GM12878 (cell line): ENCODE results near the gene LDHAL6A. TPM values are rescaled to one million over a fixed set of nuclear protein-coding genes. Genes with fewer than 3 reads are reported as not detected.

Experiments used
- ATAC-seq: fragments of 200-7000 bp; cut with Tn5 transposase; 3 replicates; pipeline ENCODE4 v1.9.1; 2020; ENCODE audit warnings: mild to moderate bottlenecking, moderate library complexity
- BruUV-seq: library from RNA; stranded (reverse); fragments of 400-500 nt; replicated peaks from 2 replicates; lab custom pipeline; 2021; lab: Mats Ljungman, UMichigan
- CTCF ChIA-PET: fragments of 300-600 bp; sonication (Branson Sonifier 250); formaldehyde crosslinking; extraction: SDS; loops from one replicate; lab custom pipeline; 2021; ENCODE audit warnings: inconsistent platforms; lab: Yijun Ruan, JAX
- POLR2A ChIA-PET: fragments of 350-600 bp; formaldehyde crosslinking; extraction: SDS; loops from one replicate; lab custom pipeline; 2021; ENCODE audit warnings: inconsistent platforms; lab: Charles Lee
- RAD21 ChIA-PET: fragments of 300-600 bp; sonication (Branson Sonifier 250); formaldehyde crosslinking; loops from one replicate; lab custom pipeline; 2023; ENCODE audit warnings: antibody characterized with exemption; ENCODE audit not compliant: unreplicated experiment; lab: Charles Lee
- SMC1A ChIA-PET: fragments of 300-600 bp; sonication (Branson Sonifier 250); formaldehyde crosslinking; loops from one replicate; lab custom pipeline; 2023; ENCODE audit not compliant: unreplicated experiment, uncharacterized antibody; lab: Charles Lee
- DNase-seq: peaks from one replicate; pipeline ENCODE4 v3.0.0-alpha.2; 2011; ENCODE audit warnings: low read depth, low spot score
- FAIRE-seq: peaks from 3 replicates; lab custom pipeline; 2011; peaks lifted over from hg19 to GRCh38; lab: Jason Lieb, UNC
- H2AFZ ChIP-seq: 2 replicates; pipeline ENCODE4 v1.6.0; 2011; ENCODE audit warnings: low read depth, low read length, control low read depth; ENCODE audit not compliant: control insufficient read depth
- H3K27ac ChIP-seq: 2 replicates; pipeline ENCODE4 v1.5.1; 2011; ENCODE audit warnings: control low read depth; ENCODE audit not compliant: control insufficient read depth, insufficient read depth
- H3K27me3 ChIP-seq, 2 experiments: replicated peaks in 1 of 2; 2 replicates each; pipeline versions ENCODE4 v1.6.0 to v1.6.1; 2011; ENCODE audit warnings: low read length in 1 of 2; ENCODE audit not compliant: control insufficient read depth in 2 of 2, insufficient read depth in 2 of 2
- H3K36me3 ChIP-seq, 2 experiments: 2 replicates each; pipeline ENCODE4 v1.5.1; 2011; ENCODE audit warnings: low read length in 1 of 2; ENCODE audit not compliant: control insufficient read depth in 2 of 2, insufficient read depth in 2 of 2
- H3K4me1 ChIP-seq: 2 replicates; pipeline ENCODE4 v1.6.1; 2011; ENCODE audit warnings: mild to moderate bottlenecking, low read length, moderate library complexity, mixed read lengths; ENCODE audit not compliant: control insufficient read depth, insufficient read depth
- H3K4me2 ChIP-seq: 2 replicates; pipeline ENCODE4 v1.6.0; 2011; ENCODE audit warnings: control low read depth; ENCODE audit not compliant: control insufficient read depth, insufficient read depth
- H3K4me3 ChIP-seq: fragments of 200-600 bp; sonication (generic); 2 replicates; pipeline ENCODE4 v1.5.1; 2016
- H3K79me2 ChIP-seq: 2 replicates; pipeline ENCODE4 v1.6.0; 2011; ENCODE audit warnings: low read length; ENCODE audit not compliant: control insufficient read depth, insufficient read depth
- H3K9ac ChIP-seq: 2 replicates; pipeline ENCODE4 v1.8.0; 2011; ENCODE audit warnings: low read length, control low read depth, mixed read lengths; ENCODE audit not compliant: control insufficient read depth, insufficient read depth
- H3K9me3 ChIP-seq: replicated peaks from 3 replicates; pipeline ENCODE4 v1.5.1; 2011; ENCODE audit warnings: mild to moderate bottlenecking, low read length; ENCODE audit not compliant: control insufficient read depth, insufficient read depth
- H4K20me1 ChIP-seq: 2 replicates; pipeline ENCODE4 v1.6.0; 2011; ENCODE audit not compliant: control insufficient read depth, insufficient read depth
- ATF7 ChIP-seq: fragments of 450-650 bp; IDR thresholded peaks from 2 replicates; pipeline ENCODE4 v1.6.1; 2016; ENCODE audit warnings: low read depth, mild to moderate bottlenecking
- CEBPB ChIP-seq, 2 experiments: fragments of 150-350 bp in 1 of 2; IDR thresholded peaks; 2 replicates each; pipeline ENCODE4 v1.6.1; 2012 to 2014; ENCODE audit warnings: low read depth in 2 of 2, low read length in 2 of 2, borderline replicate concordance in 1 of 2, inconsistent platforms in 1 of 2
- DPF2 ChIP-seq: fragments of 450-650 bp; IDR thresholded peaks from 2 replicates; pipeline ENCODE4 v1.6.1; 2017; ENCODE audit warnings: mild to moderate bottlenecking
- E2F8 ChIP-seq: fragments of 450-650 bp; IDR thresholded peaks from 2 replicates; pipeline ENCODE4 v1.6.1; 2018; ENCODE audit warnings: mild to moderate bottlenecking, low read depth, moderate library complexity; ENCODE audit not compliant: partially characterized antibody
- IRF5 ChIP-seq: fragments of 450-650 bp; IDR thresholded peaks from 2 replicates; pipeline ENCODE4 v1.6.1; 2017; ENCODE audit warnings: borderline replicate concordance
- POU2F2 ChIP-seq: IDR thresholded peaks from 3 replicates; pipeline ENCODE4 v1.6.1; 2011; ENCODE audit warnings: low read depth, mild to moderate bottlenecking, low read length, borderline replicate concordance
- SMAD1 ChIP-seq: fragments of 450-650 bp; IDR thresholded peaks from 2 replicates; pipeline ENCODE4 v1.6.1; 2018; ENCODE audit warnings: mild to moderate bottlenecking, low read depth; ENCODE audit not compliant: partially characterized antibody
- TARDBP ChIP-seq: IDR thresholded peaks from 2 replicates; pipeline ENCODE4 v1.6.1; 2016; ENCODE audit warnings: borderline replicate concordance
- TBL1XR1 ChIP-seq: IDR thresholded peaks from 2 replicates; pipeline ENCODE4 v1.6.1; 2012; ENCODE audit warnings: low read depth, low read length, improper control_type of control experiment
- ZNF217 ChIP-seq: fragments of 450-650 bp; IDR thresholded peaks from 2 replicates; pipeline ENCODE4 v1.6.1; 2017; ENCODE audit warnings: antibody characterized with exemption, mild to moderate bottlenecking
- WGBS: methylation state at CpG from one replicate; pipeline ENCODE4 v1.1.6; 2016; ENCODE audit warnings: low lambda C conversion rate; ENCODE audit not compliant: insufficient replicate concordance, insufficient coverage; ENCODE audit errors: missing lambda C conversion rate; 5-methylcytosine and 5-hydroxymethylcytosine counted together
- in situ Hi-C: fragments of 300-500 bp; cut with MboI; formaldehyde crosslinking; loops from 9 replicates; pipeline ENCODE4 v1.14.3; 2018; ENCODE audit warnings: mixed read lengths
- intact Hi-C: fragments of 100-400 bp; cut with micrococcal nuclease; formaldehyde crosslinking; loops from one replicate; pipeline ENCODE4 v1.14.2; 2022; ENCODE audit not compliant: unreplicated experiment
- polyA plus RNA-seq, 11 experiments: library from polyadenylated mRNA; depleted of rRNA in 4 of 11; unstranded in 6 of 11; stranded (reverse) in 5 of 11; fragments of >200 nt; fragmentation: Nextera tagmentation in 4 of 11; fragmentation: Illumina TruSeq in 1 of 11; extraction: Ambion mirVana in 4 of 11; extraction: Trizol in 1 of 11; gene quantifications; 1 replicate in 1 of 11; 2 replicates in 10 of 11; pipeline versions ENCODE4 v1.2.1 to v1.2.3, GENCODE V29; 2011 to 2016; ENCODE audit warnings: inconsistent platforms in 2 of 11, missing spikeins in 2 of 11, low read depth in 1 of 11
- total RNA-seq, 4 experiments: library from RNA; depleted of rRNA in 3 of 4; stranded (reverse); fragments of >200 nt in 3 of 4; fragmentation: Illumina TruSeq in 1 of 4; extraction: Trizol in 1 of 4; gene quantifications; 2 replicates each; pipeline versions ENCODE4 v1.2.1 to v1.2.3, GENCODE V29; 2013 to 2021
- TF ChIP-seq, protein P1 (sequence below): fragments of 450-650 bp; IDR thresholded peaks from 2 replicates; pipeline ENCODE4 v1.6.1; 2017; ENCODE audit warnings: antibody characterized with exemption, mild to moderate bottlenecking, moderate library complexity

Gene LDHAL6A
- total and polyA plus RNA-seq, 10 of the 15 experiments (the other 5 are each of a cell fraction or from before 2014, with no cell fraction given): 0.03 to 0.11 (median 0.09) TPM; not detected in 7

DNA sequence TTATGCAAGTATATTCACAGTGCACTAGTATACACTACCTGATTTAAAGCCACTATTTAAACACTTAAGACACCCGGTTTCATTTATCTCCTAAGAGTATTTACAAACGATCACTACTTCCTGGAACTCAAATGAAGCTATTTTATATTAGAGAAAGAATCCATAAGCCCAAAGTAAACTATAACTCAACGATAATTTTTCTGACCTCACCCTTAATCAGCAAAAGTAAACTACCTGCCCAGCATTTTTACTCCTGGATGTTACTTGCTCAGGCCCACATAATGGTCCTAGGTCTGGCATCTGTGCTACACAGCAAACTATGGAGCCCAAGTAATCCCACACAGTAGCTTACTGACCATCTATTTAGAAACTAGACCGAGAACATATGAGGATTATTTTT lies 37.7 kb downstream of the LDHAL6A start:
- ChIA-PET RAD21 (interaction anchor here (1.3 kb wide), 1 partner anchor 249 kb away, joined by 4 read pairs; no protein-coding TSS in a partner anchor), SMC1A (interaction anchor here (0.7 to 1.1 kb wide), 5 partner anchors 9 to 249 kb away, joined by 3 to 4 read pairs (median 3); no protein-coding TSS in a partner anchor), POLR2A (interaction anchor here (0.5 kb wide), 1 partner anchor 15 kb away, joined by 3 read pairs; no protein-coding TSS in a partner anchor), CTCF (interaction anchor here (0.7 to 1.6 kb wide), 4 partner anchors 17 to 378 kb away, joined by 3 to 5 read pairs (median 3); no protein-coding TSS in a partner anchor)
- Histone ChIP-seq H2AFZ (no peak overlapping the region), H4K20me1 (no peaks in the 10 kb centered on the region), H3K9me3 (no peaks in the 10 kb centered on the region), H3K27ac (no peak overlapping the region), H3K27me3 (no peaks in the 10 kb centered on the region), H3K9ac (no peak overlapping the region), H3K79me2 (no peaks in the 10 kb centered on the region), H3K36me3 (peaks cover 2 to 9% of the 10 kb centered on the region in 2 experiments; a peak in 3 of 4 replicates), H3K4me2 (no peak overlapping the region), H3K4me3 (no peak overlapping the region), H3K4me1 (no peaks in the 10 kb centered on the region)
- TF ChIP-seq IRF5 (no peak), ZNF217 (no peak), E2F8 (no peak), DPF2 (no peak), TARDBP (no peak), CEBPB (IDR thresholded peaks at IDR 0.05; ENCODE audit: borderline replicate concordance in 1 of 2, low read depth in 2 of 2, low read length in 2 of 2) (no peak), TBL1XR1 (no peak), SMAD1 (no peak), ATF7 (no peak), POU2F2 (no peak)
- TF ChIP-seq, protein P1, sequence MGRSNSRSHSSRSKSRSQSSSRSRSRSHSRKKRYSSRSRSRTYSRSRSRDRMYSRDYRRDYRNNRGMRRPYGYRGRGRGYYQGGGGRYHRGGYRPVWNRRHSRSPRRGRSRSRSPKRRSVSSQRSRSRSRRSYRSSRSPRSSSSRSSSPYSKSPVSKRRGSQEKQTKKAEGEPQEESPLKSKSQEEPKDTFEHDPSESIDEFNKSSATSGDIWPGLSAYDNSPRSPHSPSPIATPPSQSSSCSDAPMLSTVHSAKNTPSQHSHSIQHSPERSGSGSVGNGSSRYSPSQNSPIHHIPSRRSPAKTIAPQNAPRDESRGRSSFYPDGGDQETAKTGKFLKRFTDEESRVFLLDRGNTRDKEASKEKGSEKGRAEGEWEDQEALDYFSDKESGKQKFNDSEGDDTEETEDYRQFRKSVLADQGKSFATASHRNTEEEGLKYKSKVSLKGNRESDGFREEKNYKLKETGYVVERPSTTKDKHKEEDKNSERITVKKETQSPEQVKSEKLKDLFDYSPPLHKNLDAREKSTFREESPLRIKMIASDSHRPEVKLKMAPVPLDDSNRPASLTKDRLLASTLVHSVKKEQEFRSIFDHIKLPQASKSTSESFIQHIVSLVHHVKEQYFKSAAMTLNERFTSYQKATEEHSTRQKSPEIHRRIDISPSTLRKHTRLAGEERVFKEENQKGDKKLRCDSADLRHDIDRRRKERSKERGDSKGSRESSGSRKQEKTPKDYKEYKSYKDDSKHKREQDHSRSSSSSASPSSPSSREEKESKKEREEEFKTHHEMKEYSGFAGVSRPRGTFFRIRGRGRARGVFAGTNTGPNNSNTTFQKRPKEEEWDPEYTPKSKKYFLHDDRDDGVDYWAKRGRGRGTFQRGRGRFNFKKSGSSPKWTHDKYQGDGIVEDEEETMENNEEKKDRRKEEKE: no peak
- 79% methylated on average over 4 of the region's 4 CpGs for WGBS
- DNase-seq: no peak
- ATAC-seq: no peak
- in situ Hi-C loops: no loop called here
- no peak for FAIRE-seq
- no TSS peak for BruUV-seq
- intact Hi-C loops: no loop called here
